Activated T-helper 2 cell treated with anti-CD3 and anti-CD28 coated beads, Interferon-gamma antibody, Interleukin-2, Interleukin-4, amounts not matched to agents 10 μg/mL and 5 μg/mL and 100 μg/mL, durations not matched to agents 14 hours and 24 hours and 36 hours (primary cell): Measurements from ENCODE around the gene ARHGAP8. TPM values are rescaled to one million over a fixed set of nuclear protein-coding genes. Genes with fewer than 3 reads are reported as not detected.

ENCODE experiments used
- DNase-seq: peaks from one replicate; pipeline ENCODE4 v3.0.0; 2021; ENCODE audit warnings: low spot score
- H3K27ac Mint-ChIP-seq: one replicate; pipeline ENCODE4 v1.8.0; 2021; ENCODE audit warnings: mixed read lengths
- H3K27me3 Mint-ChIP-seq: one replicate; pipeline ENCODE4 v1.8.0; 2021; ENCODE audit warnings: low read depth, mixed read lengths
- H3K36me3 Mint-ChIP-seq: one replicate; pipeline ENCODE4 v1.8.0; 2021; ENCODE audit warnings: low read depth, mixed read lengths
- H3K4me1 Mint-ChIP-seq: one replicate; pipeline ENCODE4 v1.8.0; 2021; ENCODE audit warnings: low read depth, mixed read lengths
- H3K4me3 Mint-ChIP-seq: one replicate; pipeline ENCODE4 v1.8.0; 2021; ENCODE audit warnings: low read depth, mild to moderate bottlenecking, moderate library complexity, mixed read lengths
- H3K9me3 Mint-ChIP-seq: one replicate; pipeline ENCODE4 v1.8.0; 2021; ENCODE audit warnings: mixed read lengths
- intact Hi-C: fragments of 100-400 bp; cut with micrococcal nuclease; formaldehyde crosslinking; loops from one replicate; pipeline ENCODE4 v1.15.1; 2023
- total RNA-seq: library from RNA; stranded (reverse); gene quantifications from 2 replicates; pipeline ENCODE4 v1.2.3, GENCODE V29; 2022

ARHGAP8 gene
- total RNA-seq, 1 donor from 2014 or later: 0.30 TPM

DNA sequence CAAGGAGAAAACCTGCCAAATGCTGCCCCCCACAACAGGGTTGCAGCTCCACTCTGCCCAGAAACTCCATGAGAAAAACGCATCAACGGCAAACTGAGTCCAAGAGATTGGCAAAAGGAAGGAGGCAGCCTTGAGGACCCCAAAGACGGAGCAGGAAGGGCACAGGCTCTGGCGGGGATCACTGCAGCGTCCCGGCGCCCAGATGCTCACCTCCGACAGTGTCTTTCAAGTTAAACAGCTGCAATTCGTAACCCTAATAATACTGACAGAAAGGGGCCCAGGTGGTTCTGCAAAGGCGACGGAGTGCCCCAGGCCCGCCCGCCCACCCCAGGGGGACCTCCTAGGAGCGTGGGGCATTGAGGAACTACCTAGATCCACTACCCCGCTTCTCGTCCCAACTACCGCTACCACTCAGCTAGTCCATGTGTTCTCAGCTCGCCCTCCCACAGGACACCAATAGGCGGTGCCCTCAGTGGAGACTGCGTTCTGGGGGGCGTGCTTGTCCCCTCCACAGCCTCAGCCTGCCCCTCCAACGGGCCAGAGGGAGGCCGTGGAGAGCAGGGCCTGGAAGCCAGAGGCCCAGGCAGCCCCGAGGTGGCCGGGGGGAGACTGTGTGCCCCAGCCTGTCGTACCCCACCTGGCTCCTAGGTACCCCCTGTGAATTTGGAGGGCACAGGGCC lies 130.0 kb downstream of the ARHGAP8 start:
- DNase-seq: no peak
- intact Hi-C loops: no loop called here
- H3K27ac Mint-ChIP-seq: no peak overlapping the region
- H3K9me3 Mint-ChIP-seq: no peaks in the 10 kb centered on the region
- no peaks in the 10 kb centered on the region for H3K36me3 Mint-ChIP-seq
- H3K27me3 Mint-ChIP-seq: no peaks in the 10 kb centered on the region
- no peaks in the 10 kb centered on the region for H3K4me1 Mint-ChIP-seq
- H3K4me3 Mint-ChIP-seq: no peak overlapping the region

DNA sequence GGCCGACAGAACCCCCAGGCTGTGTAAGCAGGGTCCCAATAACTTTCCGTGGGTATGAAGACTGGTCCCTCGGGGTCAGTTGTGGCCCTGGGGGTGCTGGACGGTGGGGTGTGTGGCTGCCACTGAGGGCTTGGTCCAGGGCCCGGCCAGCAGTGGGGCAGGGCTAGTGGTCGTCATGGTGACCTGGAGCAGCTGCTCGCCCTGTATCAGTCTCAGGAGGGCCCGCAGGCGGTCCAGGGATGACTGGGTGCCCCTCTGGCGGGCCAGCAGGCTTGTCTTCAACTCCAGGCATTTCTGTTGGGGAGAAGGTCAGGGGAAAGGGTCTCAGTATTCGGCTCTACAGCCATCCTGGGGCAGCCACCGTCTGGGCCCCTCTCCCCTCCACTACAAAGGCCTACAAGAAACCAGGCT lies 130.6 kb downstream of the ARHGAP8 start:
- no peak for DNase-seq
- Mint-ChIP-seq H3K9me3 (no peaks in the 10 kb centered on the region), H3K27me3 (no peaks in the 10 kb centered on the region), H3K36me3 (no peaks in the 10 kb centered on the region), H3K4me3 (no peak overlapping the region), H3K4me1 (no peaks in the 10 kb centered on the region), H3K27ac (no peak overlapping the region)
- intact Hi-C loops: no loop called here

DNA sequence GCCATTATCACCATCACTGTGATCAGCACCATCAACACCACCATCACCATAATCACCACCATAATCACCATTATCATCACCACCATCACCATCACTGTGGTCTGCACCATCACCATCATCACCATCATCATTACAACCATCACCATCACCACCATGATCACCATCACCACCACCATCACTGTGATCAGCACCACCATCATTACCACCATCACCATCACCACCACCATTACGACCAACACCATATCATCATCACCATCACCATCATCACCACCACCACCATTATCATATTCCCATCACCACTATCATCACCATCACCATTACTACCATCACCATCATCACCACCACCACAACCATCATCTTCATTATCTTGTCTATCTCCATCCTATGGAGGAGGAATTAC lies 132.2 kb downstream of the ARHGAP8 start:
- DNase-seq: no peak
- Mint-ChIP-seq H3K4me1 (no peaks in the 10 kb centered on the region), H3K27me3 (no peaks in the 10 kb centered on the region), H3K36me3 (no peaks in the 10 kb centered on the region), H3K4me3 (no peak overlapping the region), H3K9me3 (no peaks in the 10 kb centered on the region), H3K27ac (no peak overlapping the region)
- intact Hi-C loops: no loop called here

DNA sequence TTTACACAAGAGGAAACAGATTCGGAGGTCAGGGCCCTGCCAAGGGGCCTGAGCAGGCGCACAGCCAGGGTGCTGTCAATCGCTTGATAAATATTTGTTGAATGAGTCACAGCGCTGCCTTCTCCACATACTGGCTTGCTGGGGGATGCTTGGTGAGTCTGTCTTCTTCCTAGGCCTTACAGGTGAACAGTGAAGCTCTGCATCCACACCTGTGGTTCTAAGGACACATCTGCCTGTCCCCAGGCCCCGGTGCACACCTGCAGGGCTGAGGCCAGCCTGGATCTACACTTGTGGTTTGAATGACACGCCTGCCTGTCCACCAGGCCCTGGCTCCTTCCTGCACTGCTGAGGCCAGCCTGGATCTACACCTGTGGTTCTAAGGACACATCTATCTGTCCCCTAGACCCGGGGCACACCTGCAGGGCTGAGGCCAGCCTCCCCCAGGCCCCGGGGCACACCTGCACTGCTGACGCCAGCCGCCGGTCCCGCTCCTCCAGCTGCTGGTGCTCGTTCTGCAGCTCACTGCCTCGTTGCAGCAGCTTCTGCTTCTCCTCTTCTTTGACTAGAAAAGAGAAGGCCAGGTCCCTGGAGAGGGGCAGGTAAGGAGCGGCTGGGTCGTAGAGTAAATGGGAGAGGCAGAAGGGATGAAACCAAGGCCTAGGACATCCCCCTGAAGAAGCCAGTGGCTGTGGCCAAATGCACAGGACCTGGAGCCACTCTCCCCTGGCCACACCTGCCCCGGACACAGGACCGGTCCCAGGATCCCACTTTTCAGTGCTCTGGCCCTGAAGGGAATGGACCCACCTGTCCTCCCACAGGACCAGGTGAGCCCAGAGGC lies 132.8 kb downstream of the ARHGAP8 start:
- H3K27ac Mint-ChIP-seq: no peak overlapping the region

DNA sequence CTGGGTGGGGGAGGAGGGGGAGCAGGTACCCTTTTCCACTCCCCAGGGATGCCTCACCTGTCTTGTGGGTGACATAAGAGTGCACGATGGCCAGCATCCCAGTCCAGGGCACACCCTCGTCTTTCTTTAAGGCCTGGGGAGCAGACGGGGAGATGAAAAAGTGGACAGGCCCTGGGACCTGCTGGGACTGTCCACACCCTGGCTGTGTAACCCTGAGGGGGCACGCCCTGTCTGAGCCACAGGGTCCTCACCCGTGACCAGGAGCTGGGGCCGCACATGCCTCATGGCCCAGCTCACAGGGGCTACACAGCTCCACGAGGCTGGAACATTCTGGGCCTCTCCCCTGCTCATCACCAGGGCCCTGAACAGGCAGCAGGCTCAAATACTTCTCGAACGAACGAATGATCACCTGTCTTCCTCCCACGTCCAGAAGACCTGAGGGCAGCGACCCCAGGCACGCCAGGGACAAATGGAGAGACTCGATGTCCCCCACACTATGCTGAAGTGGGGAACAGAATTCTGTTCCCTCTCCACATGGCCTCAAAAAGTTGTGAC lies 133.5 kb downstream of the ARHGAP8 start:
- no peak for DNase-seq
- intact Hi-C loops: no loop called here
- Mint-ChIP-seq H3K9me3 (no peaks in the 10 kb centered on the region), H3K27me3 (no peaks in the 10 kb centered on the region), H3K4me3 (no peak overlapping the region), H3K4me1 (no peaks in the 10 kb centered on the region), H3K36me3 (no peaks in the 10 kb centered on the region), H3K27ac (no peak overlapping the region)

More for the DNA sequence above, 132.8 kb downstream of the ARHGAP8 start:
- Mint-ChIP-seq H3K27me3 (no peaks in the 10 kb centered on the region), H3K36me3 (no peaks in the 10 kb centered on the region), H3K4me3 (no peak overlapping the region), H3K9me3 (no peaks in the 10 kb centered on the region), H3K4me1 (no peaks in the 10 kb centered on the region)
- intact Hi-C loops: no loop called here
- DNase-seq: no peak

DNA sequence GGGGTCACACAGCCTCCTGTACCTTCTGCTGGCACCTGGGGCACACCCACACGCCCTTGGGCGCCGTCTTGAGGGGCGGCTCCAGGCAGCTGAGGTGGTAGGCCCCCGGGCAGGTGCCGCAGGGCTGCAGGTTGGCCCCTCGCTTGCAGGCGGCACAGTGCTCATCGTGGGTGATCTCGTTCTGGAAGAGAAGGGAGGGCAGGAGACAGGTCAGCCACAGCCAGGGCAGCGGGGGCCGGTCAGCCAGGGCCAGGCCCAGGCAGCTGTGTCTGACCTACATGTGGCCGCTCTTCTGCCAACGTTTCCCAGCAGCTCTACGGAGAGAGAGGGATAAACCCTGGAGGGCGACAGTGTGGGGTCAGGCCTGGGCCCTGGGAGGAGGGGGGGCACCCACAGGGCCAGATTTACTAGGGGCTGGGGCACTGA lies 135.6 kb downstream of the ARHGAP8 start:
- Mint-ChIP-seq H3K36me3 (no peaks in the 10 kb centered on the region), H3K4me1 (no peaks in the 10 kb centered on the region), H3K27me3 (no peaks in the 10 kb centered on the region), H3K27ac (no peak overlapping the region), H3K4me3 (no peak overlapping the region), H3K9me3 (no peaks in the 10 kb centered on the region)
- no peak for DNase-seq
- intact Hi-C loops: no loop called here

DNA sequence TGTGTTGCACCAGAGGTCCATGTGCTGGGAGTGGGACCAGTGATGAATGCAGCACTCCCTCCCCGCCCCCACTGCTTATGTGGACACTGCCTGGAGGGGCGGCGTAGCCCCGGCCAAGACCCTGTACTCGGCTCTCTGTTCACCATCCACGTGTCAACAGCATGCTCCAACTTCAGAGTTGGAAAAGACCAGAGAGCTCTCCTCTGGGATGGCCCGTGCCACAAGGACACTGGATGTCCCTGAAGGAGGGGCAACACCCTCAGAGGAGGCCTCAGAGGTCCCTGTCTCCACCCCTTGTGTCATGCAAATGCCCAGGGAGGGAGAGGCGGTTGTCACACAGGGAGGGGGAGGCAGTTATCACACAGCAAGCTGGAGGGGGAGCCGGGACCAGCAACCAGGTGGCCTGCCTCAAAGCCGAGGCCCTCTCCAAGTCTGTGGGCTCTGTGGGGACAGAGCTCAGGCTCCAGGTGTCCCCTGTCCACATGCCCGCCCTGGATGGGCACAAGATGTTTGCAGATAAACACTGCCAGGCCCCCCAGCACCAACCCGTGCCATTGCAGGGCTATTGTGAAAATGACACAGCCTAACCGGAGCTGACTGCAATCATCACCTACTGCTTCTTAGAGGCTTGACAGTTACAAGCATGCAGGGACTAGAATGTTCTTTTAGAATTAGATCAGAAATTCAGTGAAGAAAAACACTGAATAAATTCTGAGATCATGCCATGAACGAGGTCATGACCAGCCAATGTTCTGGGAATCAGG lies 136.3 kb downstream of the ARHGAP8 start:
- Mint-ChIP-seq H3K27ac (no peak overlapping the region), H3K9me3 (no peaks in the 10 kb centered on the region), H3K27me3 (no peaks in the 10 kb centered on the region), H3K36me3 (no peaks in the 10 kb centered on the region), H3K4me1 (no peaks in the 10 kb centered on the region), H3K4me3 (no peak overlapping the region)
- intact Hi-C loops: no loop called here
- no peak for DNase-seq

DNA sequence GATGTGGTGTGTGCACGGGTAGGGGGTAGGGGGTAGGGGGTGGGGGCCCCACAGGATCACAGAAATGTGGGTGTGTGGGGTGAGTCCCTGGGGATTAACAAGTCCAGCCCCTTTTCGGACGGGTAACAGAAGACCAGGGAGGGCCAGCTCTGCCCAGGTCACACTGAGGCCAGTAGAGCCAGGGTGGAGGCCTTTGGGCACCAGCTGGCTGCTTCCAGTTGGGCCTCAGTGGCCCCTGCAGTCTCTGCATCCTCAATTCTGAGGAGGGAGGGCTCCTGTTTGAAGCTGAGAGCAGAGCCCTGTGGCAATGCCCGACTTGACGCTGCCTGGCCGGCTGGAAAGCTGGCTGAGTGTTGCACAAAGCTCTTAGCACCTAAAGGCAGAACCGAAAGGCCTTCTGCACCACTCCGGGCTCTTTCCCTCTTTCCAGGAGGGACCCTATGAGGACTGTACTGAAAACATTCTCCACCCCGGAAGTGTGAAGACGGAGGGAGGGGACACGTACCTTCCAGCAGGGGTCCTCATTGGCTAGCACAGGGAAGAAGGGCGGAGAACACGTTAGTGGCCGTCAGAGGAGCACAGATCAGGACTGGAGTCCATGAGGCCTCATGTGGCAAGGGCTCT lies 137.0 kb downstream of the ARHGAP8 start:
- H3K36me3 Mint-ChIP-seq: no peaks in the 10 kb centered on the region
- DNase-seq: no peak
- H3K9me3 Mint-ChIP-seq: no peaks in the 10 kb centered on the region
- intact Hi-C loops: no loop called here
- no peak overlapping the region for H3K27ac Mint-ChIP-seq
- no peaks in the 10 kb centered on the region for H3K27me3 Mint-ChIP-seq
- H3K4me3 Mint-ChIP-seq: no peak overlapping the region
- no peaks in the 10 kb centered on the region for H3K4me1 Mint-ChIP-seq

DNA sequence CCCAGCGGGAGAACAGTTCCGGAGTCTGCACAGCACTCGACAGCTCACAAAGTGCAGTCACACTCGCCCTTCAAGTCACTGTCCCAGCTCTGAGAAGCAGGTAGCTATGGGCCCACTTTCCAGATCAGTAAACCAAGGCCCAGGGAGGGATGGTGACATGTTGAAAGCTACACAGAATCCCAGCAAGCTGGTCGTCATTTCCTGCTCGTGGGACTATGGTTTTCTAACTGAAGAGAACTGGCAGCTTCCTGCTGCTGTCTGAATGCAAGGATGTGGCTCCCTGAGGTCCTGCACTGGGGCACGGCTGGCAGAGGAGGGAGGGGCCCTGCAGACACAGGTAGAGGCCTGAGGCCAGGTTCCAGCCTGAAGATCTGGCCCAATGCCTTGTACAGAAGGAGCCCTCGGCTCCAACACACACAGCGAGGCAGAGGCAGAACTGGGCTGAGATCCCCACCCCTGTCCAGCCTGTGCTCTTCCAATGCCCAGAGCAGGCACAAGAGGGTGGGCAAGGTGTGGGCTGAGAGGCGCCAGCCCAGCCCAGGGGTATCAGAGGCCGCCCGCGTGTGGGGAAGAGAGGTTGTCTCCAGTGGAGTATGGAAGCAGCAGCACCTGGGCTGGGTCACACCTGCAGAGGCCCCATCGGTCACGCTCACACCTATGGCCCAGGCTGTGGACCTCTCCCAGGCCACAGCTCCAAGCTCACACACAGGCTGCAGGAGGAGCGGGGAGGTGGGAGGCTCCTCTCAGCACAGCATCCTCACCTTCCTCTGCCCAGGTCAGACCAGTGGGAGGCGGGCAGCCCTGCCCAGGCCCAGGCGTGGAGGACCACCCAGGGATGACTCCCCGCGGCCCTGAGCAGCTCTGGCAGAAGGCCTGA lies 138.3 kb downstream of the ARHGAP8 start:
- H3K9me3 Mint-ChIP-seq: no peaks in the 10 kb centered on the region
- H3K4me1 Mint-ChIP-seq: no peaks in the 10 kb centered on the region
- H3K27ac Mint-ChIP-seq: no peak overlapping the region
- H3K4me3 Mint-ChIP-seq: no peak overlapping the region
- intact Hi-C loops: no loop called here
- no peaks in the 10 kb centered on the region for H3K36me3 Mint-ChIP-seq
- H3K27me3 Mint-ChIP-seq: no peaks in the 10 kb centered on the region
- DNase-seq: no peak

DNA sequence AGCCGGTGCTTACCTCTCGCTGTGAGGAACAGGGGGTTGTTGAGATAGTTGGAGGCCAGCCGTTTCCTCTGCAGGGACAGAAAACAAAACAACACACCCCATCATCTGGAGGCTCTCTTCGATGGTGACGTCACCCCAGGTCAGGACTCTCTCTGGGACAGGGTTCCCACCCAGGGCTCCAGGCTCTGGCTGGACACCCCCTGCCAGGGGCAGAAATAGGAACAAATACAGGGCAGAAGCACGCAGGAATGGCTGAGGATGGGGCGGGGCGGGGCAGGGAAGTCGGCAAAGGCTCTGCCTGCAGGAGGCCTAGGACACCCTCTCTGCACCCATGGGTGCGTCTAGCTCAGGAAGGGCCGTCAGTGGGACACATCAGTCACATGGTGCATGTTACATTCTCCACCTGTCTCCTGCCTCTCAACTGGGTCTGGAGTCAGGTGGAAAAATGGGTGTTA lies 138.9 kb downstream of the ARHGAP8 start:
- no peaks in the 10 kb centered on the region for H3K9me3 Mint-ChIP-seq
- DNase-seq: no peak
- no peak overlapping the region for H3K27ac Mint-ChIP-seq

DNA sequence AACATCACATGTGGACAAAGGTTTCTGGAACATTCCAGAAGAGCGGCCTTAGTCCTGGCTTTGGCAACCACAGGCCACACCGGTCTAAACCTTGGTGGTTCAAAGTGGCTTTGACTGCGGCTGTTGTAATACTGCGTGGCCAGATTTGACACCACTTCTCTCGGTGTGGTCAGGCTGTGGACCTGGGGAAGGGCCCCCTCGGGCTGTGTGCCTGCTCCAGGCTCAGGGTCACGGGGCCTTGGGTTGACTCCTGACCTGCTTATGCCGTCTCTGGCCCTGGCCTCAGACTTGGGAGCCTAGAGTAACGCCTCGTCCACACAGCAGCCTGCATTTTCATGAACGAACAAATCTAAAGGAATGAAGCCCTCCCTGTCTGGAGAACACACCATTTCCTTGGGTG lies 139.4 kb downstream of the ARHGAP8 start:
- intact Hi-C loops: no loop called here
- H3K4me1 Mint-ChIP-seq: no peaks in the 10 kb centered on the region
- no peaks in the 10 kb centered on the region for H3K36me3 Mint-ChIP-seq
- H3K27me3 Mint-ChIP-seq: no peaks in the 10 kb centered on the region
- H3K9me3 Mint-ChIP-seq: no peaks in the 10 kb centered on the region
- DNase-seq: no peak
- no peak overlapping the region for H3K27ac Mint-ChIP-seq
- H3K4me3 Mint-ChIP-seq: no peak overlapping the region

More for the DNA sequence above, 138.9 kb downstream of the ARHGAP8 start:
- intact Hi-C loops: no loop called here
- Mint-ChIP-seq H3K36me3 (no peaks in the 10 kb centered on the region), H3K4me1 (no peaks in the 10 kb centered on the region), H3K27me3 (no peaks in the 10 kb centered on the region), H3K4me3 (no peak overlapping the region)

DNA sequence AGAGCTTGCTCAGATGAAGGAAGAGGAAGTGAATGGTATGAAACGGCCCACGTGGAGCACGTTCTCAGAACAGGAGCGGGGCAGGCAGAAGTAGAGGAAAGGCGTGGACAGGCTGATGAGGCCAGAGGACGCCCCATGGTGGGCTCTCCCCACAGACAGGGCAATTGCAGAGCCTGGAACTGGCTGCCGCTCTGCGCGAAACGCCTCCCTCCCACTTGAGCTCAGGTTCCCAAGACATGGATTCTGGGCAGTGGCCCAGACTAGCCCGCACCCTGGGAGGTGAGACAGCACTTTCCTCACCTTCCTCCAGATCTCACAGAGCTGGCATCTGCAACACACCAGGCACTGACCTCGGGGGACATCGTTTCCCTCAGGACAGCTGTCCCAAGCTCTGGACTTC lies 139.9 kb downstream of the ARHGAP8 start:
- no peak overlapping the region for H3K4me3 Mint-ChIP-seq
- H3K27ac Mint-ChIP-seq: no peak overlapping the region
- H3K4me1 Mint-ChIP-seq: no peaks in the 10 kb centered on the region
- no peaks in the 10 kb centered on the region for H3K27me3 Mint-ChIP-seq
- no peak for DNase-seq
- intact Hi-C loops: no loop called here
- H3K9me3 Mint-ChIP-seq: no peaks in the 10 kb centered on the region
- H3K36me3 Mint-ChIP-seq: no peaks in the 10 kb centered on the region
